ENCODE data around the gene MBD3L3. TPM values are rescaled to one million over a fixed set of nuclear protein-coding genes. Genes with fewer than 3 reads are reported as not detected.
"Not testable (repeated sequence)": the region's sequence is repeated elsewhere in the genome, so short reads cannot be mapped to it uniquely, and the experiment has no call there.

MBD3L3 gene
- total RNA-seq, 2 donors from 2014 or later: not detected

- H3K36me3 Mint-ChIP-seq (ENCODE audit: low read depth); H3K27me3 Mint-ChIP-seq; H3K4me3 Mint-ChIP-seq; H3K9me3 Mint-ChIP-seq; H3K27ac Mint-ChIP-seq; H3K4me1 Mint-ChIP-seq; ATAC-seq (replicated peaks): not testable (repeated sequence)
Measured at GRCh38 chr19:7040079-7040478, 18.4 kb downstream of the MBD3L3 start, which contains the start of gene MBD3L4. MBD3L4 (minus strand) TSS chr19:7040179; CDS start chr19:7040144, 35 bp downstream.

DNA sequence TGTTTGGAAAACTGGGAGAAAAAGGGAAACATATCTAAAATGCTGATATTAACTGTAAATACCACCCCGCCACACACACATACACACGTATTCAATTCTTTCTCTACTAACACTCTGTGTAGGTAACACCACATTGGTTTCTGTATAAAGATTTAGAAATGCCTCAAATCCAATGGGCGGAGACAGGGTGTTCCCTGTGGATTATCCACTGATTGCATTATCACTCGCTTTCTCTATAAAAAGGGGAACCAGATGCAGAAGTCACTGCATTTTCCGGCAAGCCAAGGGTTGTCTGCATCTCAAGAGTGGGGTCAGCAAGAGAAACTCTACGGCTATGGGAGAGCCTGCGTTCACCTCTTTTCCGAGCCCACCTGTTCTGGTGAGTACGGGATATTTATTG is 28.2 kb downstream of the MBD3L3 start, which contains the start of gene MBD3L5:
Gene MBD3L5 (plus strand): TSS at position 301 of the 400 bp plus-strand sequence. CDS start 34 bp downstream, at position 335.
- H3K9me3 Mint-ChIP-seq; H3K36me3 Mint-ChIP-seq (ENCODE audit: low read depth); H3K4me3 Mint-ChIP-seq; H3K27ac Mint-ChIP-seq; ATAC-seq (replicated peaks); H3K27me3 Mint-ChIP-seq; H3K4me1 Mint-ChIP-seq: not testable (repeated sequence)

DNA sequence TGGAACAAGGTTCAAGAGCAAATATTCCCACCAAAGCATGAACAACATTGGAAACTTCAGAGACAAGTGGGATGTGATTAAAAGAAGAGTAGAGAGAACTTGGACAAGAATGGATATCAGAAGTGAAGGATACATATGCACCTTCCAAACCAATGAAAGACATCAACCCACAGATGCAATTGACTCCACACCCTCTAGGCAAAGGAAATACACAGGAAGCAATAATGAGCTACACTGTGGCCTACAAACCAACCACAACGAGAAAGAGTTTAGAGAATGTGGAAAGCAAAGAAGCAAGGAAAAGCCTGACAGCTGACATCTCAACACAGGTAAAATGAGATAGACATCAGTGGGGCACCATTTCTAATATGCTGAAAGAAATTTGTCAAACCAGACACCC is 29.7 kb downstream of the MBD3L3 start:
- H3K27me3 Mint-ChIP-seq; H3K36me3 Mint-ChIP-seq (ENCODE audit: low read depth); H3K9me3 Mint-ChIP-seq; H3K4me1 Mint-ChIP-seq; H3K27ac Mint-ChIP-seq; H3K4me3 Mint-ChIP-seq; ATAC-seq (replicated peaks): not testable (repeated sequence)

- H3K36me3 Mint-ChIP-seq (ENCODE audit: low read depth); H3K9me3 Mint-ChIP-seq; H3K27me3 Mint-ChIP-seq; ATAC-seq (replicated peaks); H3K27ac Mint-ChIP-seq; H3K4me1 Mint-ChIP-seq; H3K4me3 Mint-ChIP-seq: not testable (repeated sequence)
Measured at GRCh38 chr19:7021331-7021730, 37.1 kb downstream of the MBD3L3 start, which contains the start of gene MBD3L2B. MBD3L2B (minus strand) TSS chr19:7021431; CDS start chr19:7021397, 34 bp downstream.

DNA sequence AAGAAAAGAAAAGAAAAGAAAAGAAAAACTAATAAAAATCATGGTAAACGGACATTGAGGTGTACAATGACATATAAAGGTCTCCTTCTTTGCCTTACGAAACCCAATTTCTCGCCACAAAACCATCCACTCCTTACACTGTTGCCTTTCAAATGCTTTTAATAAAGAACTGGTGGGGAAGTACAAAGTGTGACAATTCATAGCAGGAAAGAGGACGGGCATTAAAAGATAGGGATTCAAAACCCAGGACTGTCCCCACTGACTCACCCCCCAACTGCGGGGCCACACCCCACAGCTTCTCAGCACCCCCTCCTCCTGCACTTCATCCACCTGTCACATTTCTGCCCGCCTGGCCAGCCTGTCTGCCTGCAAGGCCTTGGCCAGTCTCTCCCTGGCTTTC is 39.6 kb downstream of the MBD3L3 start:
- H3K9me3 Mint-ChIP-seq: no peaks in the 10 kb centered on the region
- no peak overlapping the region for H3K4me3 Mint-ChIP-seq
- no peak overlapping the region for H3K27ac Mint-ChIP-seq
- no peak for ATAC-seq (replicated peaks)
- no peaks in the 10 kb centered on the region for H3K36me3 Mint-ChIP-seq (ENCODE audit: low read depth)
- H3K27me3 Mint-ChIP-seq: no peaks in the 10 kb centered on the region
- H3K4me1 Mint-ChIP-seq: peaks cover 3% of the 10 kb centered on the region

DNA sequence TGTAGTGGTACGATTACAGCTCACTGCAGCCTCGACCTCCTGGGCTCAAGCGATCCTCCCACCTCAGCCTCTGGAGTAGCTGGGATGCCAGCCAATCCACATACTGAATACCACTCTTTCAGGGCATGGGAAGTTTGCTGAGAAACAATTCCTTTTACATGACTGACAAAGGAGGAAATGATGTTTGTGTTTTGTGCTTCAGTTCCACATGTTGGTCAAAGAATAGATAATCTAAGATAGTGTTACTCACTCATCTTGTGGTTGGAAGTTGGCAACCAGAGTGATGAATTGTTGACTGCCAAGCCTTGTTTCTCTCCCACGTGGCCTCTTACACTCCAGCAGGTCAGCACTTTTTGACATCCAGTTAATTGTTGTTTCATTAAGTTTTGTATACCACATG is 44.8 kb downstream of the MBD3L3 start:
- Mint-ChIP-seq H3K27ac (peak overlapping the region; percentile 24), H3K4me1 (peaks cover 26% of the 10 kb centered on the region), H3K4me3 (no peak overlapping the region), H3K27me3 (no peaks in the 10 kb centered on the region), H3K9me3 (no peaks in the 10 kb centered on the region), H3K36me3 (ENCODE audit: low read depth) (no peaks in the 10 kb centered on the region)
- ATAC-seq (replicated peaks): peak; percentile 64

- peaks cover 32% of the 10 kb centered on the region for H3K4me1 Mint-ChIP-seq
- peak; percentile 88 for ATAC-seq (replicated peaks)
- H3K27ac Mint-ChIP-seq: peak overlapping the region; percentile 83
- no peaks in the 10 kb centered on the region for H3K9me3 Mint-ChIP-seq
- H3K36me3 Mint-ChIP-seq (ENCODE audit: low read depth): no peaks in the 10 kb centered on the region
- no peaks in the 10 kb centered on the region for H3K27me3 Mint-ChIP-seq
- peak overlapping the region; percentile 49 for H3K4me3 Mint-ChIP-seq
Measured at GRCh38 chr19:7010722-7011593, 47.5 kb downstream of the MBD3L3 start.

GRCh38 chr19:7007859-7008258 is 50.6 kb downstream of the MBD3L3 start:
- Mint-ChIP-seq H3K27me3 (no peaks in the 10 kb centered on the region), H3K36me3 (ENCODE audit: low read depth) (no peaks in the 10 kb centered on the region), H3K4me3 (no peak overlapping the region), H3K9me3 (no peaks in the 10 kb centered on the region), H3K4me1 (peaks cover 30% of the 10 kb centered on the region), H3K27ac (no peak overlapping the region)
- ATAC-seq (replicated peaks): no peak

Other genes with a start within 250 kb of the MBD3L3 start
- gene ADGRE1, start 171.1 kb downstream of the MBD3L3 start, total RNA-seq: 10 to 100 TPM in 1 of 2 donors, 1 to 10 TPM in 1; 6.9 to 10.6 TPM
- gene MBD3L2B, start 37.2 kb downstream of the MBD3L3 start, total RNA-seq: not detected
- gene MBD3L5, start 28.1 kb downstream of the MBD3L3 start, total RNA-seq: not detected
- not detected for gene MBD3L4, start 18.5 kb downstream of the MBD3L3 start, total RNA-seq
- not detected for gene MBD3L2, start 9.4 kb downstream of the MBD3L3 start, total RNA-seq
- 1 to 10 TPM; 7.6 to 9.4 TPM for gene ZNF557, start 11.0 kb upstream of the MBD3L3 start, total RNA-seq
- 1 to 10 TPM in 1 of 2 donors, under 1 TPM in 1; 0.69 to 5.0 TPM for gene INSR, start 235.7 kb upstream of the MBD3L3 start, total RNA-seq

Data from activated T-helper 17 cell treated with anti-CD3 and anti-CD28 coated beads, Interleukin-2, amount 50 U/mL, for 72 hours (primary cell).